Ishikawa (cell line): ENCODE data around the gene YAP1.

Experiments used
- CEBPB ChIP-seq: IDR thresholded peaks from 2 replicates; pipeline ENCODE4 v1.6.1; 2012
- CREB1 ChIP-seq: IDR thresholded peaks from 2 replicates; pipeline ENCODE4 v1.6.1; 2012; ENCODE audit warnings: low read depth
- EGR1 ChIP-seq: IDR thresholded peaks from 2 replicates; pipeline ENCODE4 v1.6.1; 2012
- EP300 ChIP-seq: IDR thresholded peaks from 2 replicates; pipeline ENCODE4 v1.6.1; 2012; ENCODE audit warnings: borderline replicate concordance
- FOXM1 ChIP-seq: IDR thresholded peaks from 2 replicates; pipeline ENCODE4 v1.6.1; 2012; ENCODE audit warnings: low read depth, borderline replicate concordance
- NFIC ChIP-seq: IDR thresholded peaks from 2 replicates; pipeline ENCODE4 v1.6.1; 2012
- RAD21 ChIP-seq: IDR thresholded peaks from 2 replicates; pipeline ENCODE4 v1.6.1; 2012; ENCODE audit warnings: low read depth
- TAF1 ChIP-seq: IDR thresholded peaks from 2 replicates; pipeline ENCODE4 v1.6.1; 2012; ENCODE audit warnings: low read depth, mild to moderate bottlenecking
- TCF12 ChIP-seq: IDR thresholded peaks from 2 replicates; pipeline ENCODE4 v1.6.1; 2012; ENCODE audit warnings: low read depth
- TEAD4 ChIP-seq: IDR thresholded peaks from 2 replicates; pipeline ENCODE4 v1.6.1; 2012
- YY1 ChIP-seq: IDR thresholded peaks from 2 replicates; pipeline ENCODE4 v1.6.1; 2012; ENCODE audit warnings: low read depth
- ZBTB7A ChIP-seq: IDR thresholded peaks from 2 replicates; pipeline ENCODE4 v1.6.1; 2012; ENCODE audit warnings: low read depth
- TF ChIP-seq, protein P1 (sequence below): IDR thresholded peaks from 2 replicates; pipeline ENCODE4 v1.6.1; 2012
- TF ChIP-seq, protein P2 (sequence below): IDR thresholded peaks from 2 replicates; pipeline ENCODE4 v1.6.1; 2012
- TF ChIP-seq, protein P3 (sequence below): IDR thresholded peaks from 2 replicates; pipeline ENCODE4 v1.6.1; 2012; ENCODE audit warnings: low read depth, mild to moderate bottlenecking

Gene YAP1

DNA sequence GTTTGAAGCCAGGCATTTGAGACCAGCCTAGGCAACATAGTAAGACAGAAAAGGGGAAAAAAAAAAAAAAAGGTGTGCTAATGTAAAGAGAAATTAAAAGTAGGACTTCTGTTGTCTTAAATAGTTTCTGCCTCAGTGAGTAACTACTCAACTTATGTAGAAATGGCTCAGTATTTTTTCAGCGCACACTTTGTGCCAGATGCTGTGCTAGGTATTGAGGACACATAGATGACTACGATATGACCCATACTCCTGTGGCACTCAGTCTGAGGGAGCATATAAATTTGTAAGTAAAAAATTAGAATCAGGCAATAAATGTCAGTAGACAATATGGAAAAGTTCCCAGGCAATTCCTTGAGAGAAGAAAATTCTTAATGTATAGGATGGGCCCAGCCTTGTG is 93.9 kb downstream of the YAP1 start:
- TF ChIP-seq, protein P1, sequence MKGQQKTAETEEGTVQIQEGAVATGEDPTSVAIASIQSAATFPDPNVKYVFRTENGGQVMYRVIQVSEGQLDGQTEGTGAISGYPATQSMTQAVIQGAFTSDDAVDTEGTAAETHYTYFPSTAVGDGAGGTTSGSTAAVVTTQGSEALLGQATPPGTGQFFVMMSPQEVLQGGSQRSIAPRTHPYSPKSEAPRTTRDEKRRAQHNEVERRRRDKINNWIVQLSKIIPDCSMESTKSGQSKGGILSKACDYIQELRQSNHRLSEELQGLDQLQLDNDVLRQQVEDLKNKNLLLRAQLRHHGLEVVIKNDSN = no peak
- TF ChIP-seq FOXM1 = no peak
- TF ChIP-seq EGR1 = no peak
- TF ChIP-seq EP300 = no peak
- TF ChIP-seq, protein P2, sequence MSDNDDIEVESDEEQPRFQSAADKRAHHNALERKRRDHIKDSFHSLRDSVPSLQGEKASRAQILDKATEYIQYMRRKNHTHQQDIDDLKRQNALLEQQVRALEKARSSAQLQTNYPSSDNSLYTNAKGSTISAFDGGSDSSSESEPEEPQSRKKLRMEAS = no peak
- no peak for TF ChIP-seq CEBPB
- no peak for TF ChIP-seq ZBTB7A
- no peak for TF ChIP-seq TAF1
- TF ChIP-seq NFIC = no peak
- no peak for TF ChIP-seq YY1
- TF ChIP-seq RAD21 = no peak
- TF ChIP-seq, protein P3, sequence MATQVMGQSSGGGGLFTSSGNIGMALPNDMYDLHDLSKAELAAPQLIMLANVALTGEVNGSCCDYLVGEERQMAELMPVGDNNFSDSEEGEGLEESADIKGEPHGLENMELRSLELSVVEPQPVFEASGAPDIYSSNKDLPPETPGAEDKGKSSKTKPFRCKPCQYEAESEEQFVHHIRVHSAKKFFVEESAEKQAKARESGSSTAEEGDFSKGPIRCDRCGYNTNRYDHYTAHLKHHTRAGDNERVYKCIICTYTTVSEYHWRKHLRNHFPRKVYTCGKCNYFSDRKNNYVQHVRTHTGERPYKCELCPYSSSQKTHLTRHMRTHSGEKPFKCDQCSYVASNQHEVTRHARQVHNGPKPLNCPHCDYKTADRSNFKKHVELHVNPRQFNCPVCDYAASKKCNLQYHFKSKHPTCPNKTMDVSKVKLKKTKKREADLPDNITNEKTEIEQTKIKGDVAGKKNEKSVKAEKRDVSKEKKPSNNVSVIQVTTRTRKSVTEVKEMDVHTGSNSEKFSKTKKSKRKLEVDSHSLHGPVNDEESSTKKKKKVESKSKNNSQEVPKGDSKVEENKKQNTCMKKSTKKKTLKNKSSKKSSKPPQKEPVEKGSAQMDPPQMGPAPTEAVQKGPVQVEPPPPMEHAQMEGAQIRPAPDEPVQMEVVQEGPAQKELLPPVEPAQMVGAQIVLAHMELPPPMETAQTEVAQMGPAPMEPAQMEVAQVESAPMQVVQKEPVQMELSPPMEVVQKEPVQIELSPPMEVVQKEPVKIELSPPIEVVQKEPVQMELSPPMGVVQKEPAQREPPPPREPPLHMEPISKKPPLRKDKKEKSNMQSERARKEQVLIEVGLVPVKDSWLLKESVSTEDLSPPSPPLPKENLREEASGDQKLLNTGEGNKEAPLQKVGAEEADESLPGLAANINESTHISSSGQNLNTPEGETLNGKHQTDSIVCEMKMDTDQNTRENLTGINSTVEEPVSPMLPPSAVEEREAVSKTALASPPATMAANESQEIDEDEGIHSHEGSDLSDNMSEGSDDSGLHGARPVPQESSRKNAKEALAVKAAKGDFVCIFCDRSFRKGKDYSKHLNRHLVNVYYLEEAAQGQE = no peak
- TF ChIP-seq CREB1 = no peak
- no peak for TF ChIP-seq TCF12
- no peak for TF ChIP-seq TEAD4

DNA sequence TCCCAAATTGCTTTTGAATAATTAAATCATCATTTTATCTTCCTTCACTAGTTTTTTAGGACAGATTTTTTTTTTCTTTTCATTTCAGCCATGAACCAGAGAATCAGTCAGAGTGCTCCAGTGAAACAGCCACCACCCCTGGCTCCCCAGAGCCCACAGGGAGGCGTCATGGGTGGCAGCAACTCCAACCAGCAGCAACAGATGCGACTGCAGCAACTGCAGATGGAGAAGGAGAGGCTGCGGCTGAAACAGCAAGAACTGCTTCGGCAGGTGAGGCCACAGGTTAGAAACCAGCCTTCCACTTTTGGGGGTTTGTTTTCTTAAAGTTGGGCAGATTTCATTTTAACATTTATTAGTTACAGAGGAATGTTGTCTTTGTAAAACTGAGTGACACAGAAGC is 95.6 kb downstream of the YAP1 start:
- TF ChIP-seq, protein P1 = no peak
- no peak for TF ChIP-seq FOXM1
- no peak for TF ChIP-seq RAD21
- TF ChIP-seq, protein P2 = no peak

DNA sequence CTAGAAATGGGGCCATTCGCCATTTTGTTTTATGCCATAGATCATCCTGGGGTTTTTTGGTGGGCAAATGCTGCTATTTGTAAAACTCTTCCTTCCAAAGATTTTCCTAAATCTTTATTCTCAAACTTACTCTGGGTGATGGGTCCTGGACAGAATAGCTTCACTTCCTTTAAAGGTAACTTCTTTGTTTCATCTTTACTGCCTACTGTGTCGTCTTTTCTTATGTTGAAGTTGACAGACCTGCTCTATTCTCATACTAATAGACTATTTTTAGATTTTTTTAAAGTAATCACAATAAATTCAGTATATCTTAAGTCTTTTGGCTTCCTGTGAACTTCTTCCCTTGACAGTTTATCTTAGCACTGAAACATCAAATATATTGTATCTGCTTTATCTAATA is 98.6 kb downstream of the YAP1 start:
- TF ChIP-seq EGR1 (no peak), EP300 (no peak), RAD21 (no peak), TEAD4 (no peak)
- TF ChIP-seq, protein P1 = no peak
- TF ChIP-seq, protein P3 = no peak

DNA sequence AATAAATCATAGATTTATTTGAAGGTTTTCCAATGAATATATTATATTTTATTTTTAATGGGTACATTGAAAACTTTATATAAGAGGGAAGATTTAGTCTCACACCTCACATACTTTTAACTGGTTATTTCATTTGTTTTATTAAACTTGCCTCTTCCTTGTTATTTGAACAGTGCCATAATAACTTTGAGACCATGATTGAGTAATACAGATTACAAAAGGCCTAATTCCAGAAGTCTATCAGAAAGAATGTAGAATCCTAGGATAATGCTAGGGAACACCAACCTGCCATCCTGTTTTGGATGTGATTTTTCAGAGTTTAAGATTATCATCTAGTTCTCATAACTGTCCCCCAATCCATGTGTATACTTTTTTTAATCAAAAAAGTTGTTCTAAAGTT is 104.4 kb downstream of the YAP1 start:
- TF ChIP-seq RAD21 = no peak
- no peak for TF ChIP-seq TEAD4
- no peak for TF ChIP-seq NFIC
- TF ChIP-seq FOXM1 = no peak
- TF ChIP-seq, protein P3 = no peak

DNA sequence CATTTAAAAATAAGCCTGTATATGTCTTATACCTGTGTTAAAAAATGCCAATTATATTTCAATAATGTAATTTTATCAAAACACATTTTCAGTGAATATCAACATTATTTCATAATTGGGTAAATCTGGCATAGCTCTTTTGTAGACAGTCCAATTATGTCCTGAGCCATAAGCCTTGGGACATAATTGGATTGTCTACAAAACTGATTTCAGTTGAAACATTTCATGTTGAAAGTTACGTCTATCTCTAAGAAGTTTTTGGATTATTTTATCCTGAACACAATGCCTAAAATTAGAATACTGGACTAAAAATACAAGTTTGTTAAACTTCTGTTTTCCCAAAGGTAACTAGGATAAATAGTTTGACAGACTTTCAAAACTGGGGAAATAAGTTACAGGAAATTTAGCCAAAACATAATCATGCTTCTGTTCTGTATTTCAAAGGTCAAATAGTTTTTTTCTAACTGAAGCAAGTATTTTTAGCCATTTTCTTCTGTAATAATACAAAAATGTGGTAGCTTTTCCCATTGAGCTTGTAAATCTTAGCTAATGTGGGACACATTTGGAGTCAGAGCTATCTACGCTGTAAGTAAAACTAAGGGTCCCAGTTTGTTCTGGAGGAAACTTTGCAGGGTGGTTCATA is 106.3 kb downstream of the YAP1 start:
- TF ChIP-seq EGR1 (no peak), YY1 (no peak), TCF12 (no peak), CEBPB (no peak), EP300 (no peak), TAF1 (no peak), FOXM1 (no peak), ZBTB7A (no peak), RAD21 (no peak)
- TF ChIP-seq, protein P3 = no peak
